ENCODE measurements around the gene TMEM132E. TPM values are rescaled to one million over a fixed set of nuclear protein-coding genes. Genes with fewer than 3 reads are reported as not detected.

Gene TMEM132E
- total RNA-seq, 8 experiments from 2014 or later, result 0.24 to 44.8 (median 28.7) TPM; not detected in 1

GRCh38 chr17:34633351-34633750 is 54.0 kb downstream of the TMEM132E start:
- no peak for ATAC-seq (replicated peaks in 6 of 8)
- in situ Hi-C loops (cut with MboI; ENCODE audit: low pct_unique_long_range_greater_than_20kb in 2 of 9, low sequenced_read_pairs in 9 of 9, unreplicated experiment in 9 of 9), result loop anchor here in 3 of 9 experiments (25.0 kb wide), 4 partner anchors 196 to 479 kb away; partner anchors contain the start of genes FNDC8 (in 1 of the 3) and RAD51D (in 1 of the 3)
- H3K4me1 ChIP-seq (replicated peaks in 1 of 2), result peaks cover 4 to 11% of the 10 kb centered on the region in 2 donors
- 0 to 100% (median 83%) methylated on average over 1 to 3 of the region's 4 CpGs; no CpG with 5 or more reads in 4 of the 10 experiments for WGBS, 10 experiments
- H3K27ac ChIP-seq, result no peak overlapping the region
- H3K4me3 ChIP-seq, result no peak overlapping the region

GRCh38 chr17:34633760-34634159 is 54.4 kb downstream of the TMEM132E start:
- no peak for ATAC-seq (replicated peaks in 6 of 8)
- Histone ChIP-seq H3K4me1 (replicated peaks in 1 of 2) (peaks cover 7 to 13% of the 10 kb centered on the region in 2 donors), H3K27ac (no peak overlapping the region), H3K4me3 (no peak overlapping the region)
- in situ Hi-C loops (cut with MboI; ENCODE audit: low pct_unique_long_range_greater_than_20kb in 2 of 9, low sequenced_read_pairs in 9 of 9, unreplicated experiment in 9 of 9), result loop anchor here in 3 of 9 experiments (25.0 kb wide), 4 partner anchors 196 to 479 kb away; partner anchors contain the start of genes FNDC8 (in 1 of the 3) and RAD51D (in 1 of the 3)
- WGBS, 10 experiments, result 55 to 100% (median 90%) methylated on average over 1 to 3 of the region's 3 CpGs; no CpG with 5 or more reads in 3 of the 10 experiments

GRCh38 chr17:34634551-34635160 is 55.3 kb downstream of the TMEM132E start:
- no peak for ATAC-seq (replicated peaks in 6 of 8)
- no peak overlapping the region for H3K27ac ChIP-seq
- H3K4me1 ChIP-seq (replicated peaks in 1 of 2), result peaks cover 7 to 13% of the 10 kb centered on the region in 2 donors
- in situ Hi-C loops (cut with MboI; ENCODE audit: low pct_unique_long_range_greater_than_20kb in 2 of 9, low sequenced_read_pairs in 9 of 9, unreplicated experiment in 9 of 9), result loop anchor here in 3 of 9 experiments (25.0 kb wide), 4 partner anchors 197 to 478 kb away; partner anchors contain the start of genes FNDC8 (in 1 of the 3) and RAD51D (in 1 of the 3)
- H3K4me3 ChIP-seq, result no peak overlapping the region
- WGBS, 10 experiments, result 87 to 100% (median 94%) methylated on average over 1 to 6 of the region's 15 CpGs; no CpG with 5 or more reads in 4 of the 10 experiments

GRCh38 chr17:34635876-34636275 is 56.5 kb downstream of the TMEM132E start:
- Histone ChIP-seq H3K4me3 (no peak overlapping the region), H3K4me1 (replicated peaks in 1 of 2) (peaks cover 7 to 13% of the 10 kb centered on the region in 2 donors), H3K27ac (peak overlapping the region in 1 of 2 donors; percentile 37)
- 92 to 100% (median 92%) methylated on average over 2 to 8 of the region's 8 CpGs; no CpG with 5 or more reads in 7 of the 10 experiments for WGBS, 10 experiments
- no peak for ATAC-seq (replicated peaks in 6 of 8)
- in situ Hi-C loops (cut with MboI; ENCODE audit: low pct_unique_long_range_greater_than_20kb in 2 of 9, low sequenced_read_pairs in 9 of 9, unreplicated experiment in 9 of 9), result loop anchor here in 3 of 9 experiments (25.0 kb wide), 4 partner anchors 199 to 476 kb away; partner anchors contain the start of genes FNDC8 (in 1 of the 3) and RAD51D (in 1 of the 3)

GRCh38 chr17:34637041-34637547 is 57.7 kb downstream of the TMEM132E start:
- peak in 1 of 8 experiments; percentile 8 for ATAC-seq (replicated peaks in 6 of 8)
- Histone ChIP-seq H3K4me3 (no peak overlapping the region), H3K27ac (no peak overlapping the region), H3K4me1 (replicated peaks in 1 of 2) (peaks cover 7 to 13% of the 10 kb centered on the region in 2 donors)
- WGBS, 10 experiments, result 79 to 92% (median 80%) methylated on average over 1 to 7 of the region's 20 CpGs; no CpG with 5 or more reads in 7 of the 10 experiments
- in situ Hi-C loops (cut with MboI; ENCODE audit: low pct_unique_long_range_greater_than_20kb in 2 of 9, low sequenced_read_pairs in 9 of 9, unreplicated experiment in 9 of 9), result loop anchor here in 3 of 9 experiments (25.0 kb wide), 4 partner anchors 200 to 475 kb away; partner anchors contain the start of genes FNDC8 (in 1 of the 3) and RAD51D (in 1 of the 3)

GRCh38 chr17:34637548-34638525 is 58.5 kb downstream of the TMEM132E start:
- ATAC-seq (replicated peaks in 6 of 8), result peak; percentile 88 to 100 (median 94)
- Histone ChIP-seq H3K4me3 (no peak overlapping the region), H3K4me1 (replicated peaks in 1 of 2) (peaks cover 7 to 13% of the 10 kb centered on the region in 2 donors), H3K27ac (no peak overlapping the region)
- WGBS, 10 experiments, result 11 to 100% (median 75%) methylated on average over 1 to 14 of the region's 73 CpGs; no CpG with 5 or more reads in 5 of the 10 experiments
- in situ Hi-C loops (cut with MboI; ENCODE audit: low pct_unique_long_range_greater_than_20kb in 2 of 9, low sequenced_read_pairs in 9 of 9, unreplicated experiment in 9 of 9), result loop anchor here in 3 of 9 experiments (25.0 kb wide), 4 partner anchors 201 to 474 kb away; partner anchors contain the start of genes FNDC8 (in 1 of the 3) and RAD51D (in 1 of the 3)

- 40% methylated on average over 1 to 2 of the region's 17 CpGs; no CpG with 5 or more reads in 8 of the 10 experiments for WGBS, 10 experiments
- no peak overlapping the region for H3K27ac ChIP-seq
- in situ Hi-C loops (cut with MboI; ENCODE audit: low pct_unique_long_range_greater_than_20kb in 2 of 9, low sequenced_read_pairs in 9 of 9, unreplicated experiment in 9 of 9), result loop anchor here in 3 of 9 experiments (25.0 kb wide), 4 partner anchors 201 to 474 kb away; partner anchors contain the start of genes FNDC8 (in 1 of the 3) and RAD51D (in 1 of the 3)
- H3K4me3 ChIP-seq, result no peak overlapping the region
- peaks cover 7 to 13% of the 10 kb centered on the region in 2 donors for H3K4me1 ChIP-seq (replicated peaks in 1 of 2)
- ATAC-seq (replicated peaks in 6 of 8), result peak in 2 of 8 experiments; percentile 4 to 14
These were observed 59.3 kb downstream of the TMEM132E start for GRCh38 chr17:34638526-34639260.

GRCh38 chr17:34639706-34640425 is 60.5 kb downstream of the TMEM132E start:
- ATAC-seq (replicated peaks in 6 of 8), result no peak
- in situ Hi-C loops (cut with MboI; ENCODE audit: low pct_unique_long_range_greater_than_20kb in 2 of 9, low sequenced_read_pairs in 9 of 9, unreplicated experiment in 9 of 9), result loop anchor here in 3 of 9 experiments (25.0 kb wide), 4 partner anchors 203 to 472 kb away; partner anchors contain the start of genes FNDC8 (in 1 of the 3) and RAD51D (in 1 of the 3)
- WGBS, 10 experiments, result 80 to 93% methylated on average over 1 to 3 of the region's 6 CpGs; no CpG with 5 or more reads in 8 of the 10 experiments
- no peak overlapping the region for H3K4me3 ChIP-seq
- peaks cover 15 to 19% of the 10 kb centered on the region in 2 donors for H3K4me1 ChIP-seq (replicated peaks in 1 of 2)
- H3K27ac ChIP-seq, result no peak overlapping the region

GRCh38 chr17:34641368-34641767 is 62.0 kb downstream of the TMEM132E start:
- 27 to 100% (median 79%) methylated on average over 1 to 5 of the region's 7 CpGs for WGBS, 10 experiments
- H3K27ac ChIP-seq, result no peak overlapping the region
- in situ Hi-C loops (cut with MboI; ENCODE audit: low pct_unique_long_range_greater_than_20kb in 2 of 9, low sequenced_read_pairs in 9 of 9, unreplicated experiment in 9 of 9), result loop anchor here in 3 of 9 experiments (25.0 kb wide), 4 partner anchors 204 to 471 kb away; partner anchors contain the start of genes FNDC8 (in 1 of the 3) and RAD51D (in 1 of the 3)
- H3K4me1 ChIP-seq (replicated peaks in 1 of 2), result peaks cover 24 to 30% of the 10 kb centered on the region in 2 donors
- ATAC-seq (replicated peaks in 6 of 8), result no peak
- H3K4me3 ChIP-seq, result no peak overlapping the region

GRCh38 chr17:34644941-34645550 is 65.7 kb downstream of the TMEM132E start:
- Histone ChIP-seq H3K27ac (peak overlapping the region; percentile 13 to 61), H3K4me1 (replicated peaks in 1 of 2) (peaks cover 31 to 40% of the 10 kb centered on the region in 2 donors), H3K4me3 (no peak overlapping the region)
- 11 to 100% (median 47%) methylated on average over 1 to 2 of the region's 3 CpGs; no CpG with 5 or more reads in 5 of the 10 experiments for WGBS, 10 experiments
- peak in 5 of 8 experiments; percentile 18 to 38 (median 25) for ATAC-seq (replicated peaks in 6 of 8)
- in situ Hi-C loops (cut with MboI; ENCODE audit: low pct_unique_long_range_greater_than_20kb in 2 of 9, low sequenced_read_pairs in 9 of 9, unreplicated experiment in 9 of 9), result loop anchor here in 3 of 9 experiments (25.0 kb wide), 4 partner anchors 208 to 467 kb away; partner anchors contain the start of genes FNDC8 (in 1 of the 3) and RAD51D (in 1 of the 3)
